GM21423 (cell line): ENCODE results near the gene HPS4.

Source experiments
- ATAC-seq: cut with Tn5 transposase; IDR thresholded peaks from one replicate; pipeline ENCODE4 v1.9.1; 2021; ENCODE audit warnings: mild to moderate bottlenecking, moderate library complexity; ENCODE audit not compliant: unreplicated experiment

The HPS4 gene

DNA sequence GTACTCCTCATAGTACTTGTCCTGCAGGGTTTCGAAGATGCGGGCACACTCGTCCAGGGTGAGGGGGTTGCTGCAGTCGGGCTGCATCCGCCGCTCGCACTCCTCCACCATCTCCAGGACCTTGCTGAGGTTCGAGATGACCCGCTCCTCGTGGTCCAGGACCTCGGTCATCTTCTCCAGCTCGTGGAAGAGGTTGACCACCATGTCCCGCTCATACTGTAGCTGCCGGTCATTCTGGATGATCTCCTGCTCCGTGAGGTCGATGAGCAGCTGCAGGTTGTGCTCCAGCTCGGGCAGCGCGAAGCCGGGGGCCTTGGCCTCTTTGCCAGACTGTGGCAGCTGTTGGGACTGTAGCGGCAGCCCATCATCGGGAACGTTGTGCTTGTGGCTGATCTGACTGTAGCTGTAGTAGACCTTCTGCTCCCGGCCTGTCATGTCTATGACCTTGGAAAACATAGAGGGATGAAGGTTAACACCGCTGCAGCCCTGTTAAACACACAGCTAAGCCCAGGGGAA, 15.7 kb upstream of the HPS4 start:
- ATAC-seq: no peak

DNA sequence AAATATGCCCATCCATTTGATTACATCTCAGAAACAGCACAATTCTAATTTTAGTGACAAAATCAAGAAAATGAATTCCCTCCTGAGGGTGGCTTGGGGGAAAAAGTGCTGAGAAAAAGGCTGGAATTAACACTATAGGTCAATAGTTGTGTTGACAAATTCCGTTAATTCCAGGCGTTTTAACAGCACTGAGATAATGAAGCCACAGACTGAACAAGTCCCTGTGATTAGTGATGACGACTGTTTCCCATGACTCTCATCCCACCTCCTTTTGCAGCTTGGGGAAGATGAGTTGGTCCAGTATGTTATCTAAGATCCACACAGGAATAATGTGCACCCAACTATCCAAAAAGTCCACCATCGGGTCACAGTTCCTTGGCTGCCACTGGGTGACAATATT, 12.9 kb upstream of the HPS4 start:
- ATAC-seq: no peak

DNA sequence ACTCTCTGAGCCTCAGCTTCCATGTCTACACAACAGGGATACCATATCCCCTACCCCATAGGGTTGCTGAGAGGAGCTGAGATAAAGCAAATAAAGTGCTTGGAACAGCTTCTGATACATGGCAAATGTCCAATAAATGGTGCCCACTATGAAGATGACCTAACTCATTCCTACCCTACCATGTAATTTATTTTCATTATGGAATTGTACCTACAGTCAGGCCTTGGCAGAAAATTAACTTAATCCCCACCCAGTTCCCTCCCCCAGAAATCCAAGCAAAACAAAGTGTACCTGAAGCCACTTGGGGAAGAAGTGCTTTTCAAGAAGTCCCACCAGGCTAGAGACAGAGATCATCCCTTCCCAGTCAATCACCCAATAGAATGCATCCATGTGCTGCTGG, 10.9 kb upstream of the HPS4 start:
- ATAC-seq: no peak

DNA sequence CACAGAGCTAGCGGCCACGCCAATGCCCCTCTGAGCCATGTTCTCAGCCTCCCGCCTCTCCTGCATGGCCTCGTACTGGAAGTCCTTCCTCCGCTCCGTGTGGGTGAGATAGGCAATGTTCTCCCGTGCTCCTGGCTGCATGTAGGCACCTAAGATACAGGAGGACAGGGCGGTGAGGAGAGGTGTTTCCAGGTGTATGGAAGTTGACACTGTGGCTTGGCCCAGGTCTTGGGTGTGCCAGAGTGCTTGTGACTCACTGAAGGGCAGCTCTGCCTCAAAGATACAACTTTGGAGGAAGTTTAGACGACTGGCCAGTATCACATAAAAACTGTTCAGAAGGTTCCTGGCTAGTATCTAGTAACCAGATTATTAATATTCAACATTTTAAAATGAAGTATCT, 8.6 kb upstream of the HPS4 start:
- ATAC-seq: no peak

DNA sequence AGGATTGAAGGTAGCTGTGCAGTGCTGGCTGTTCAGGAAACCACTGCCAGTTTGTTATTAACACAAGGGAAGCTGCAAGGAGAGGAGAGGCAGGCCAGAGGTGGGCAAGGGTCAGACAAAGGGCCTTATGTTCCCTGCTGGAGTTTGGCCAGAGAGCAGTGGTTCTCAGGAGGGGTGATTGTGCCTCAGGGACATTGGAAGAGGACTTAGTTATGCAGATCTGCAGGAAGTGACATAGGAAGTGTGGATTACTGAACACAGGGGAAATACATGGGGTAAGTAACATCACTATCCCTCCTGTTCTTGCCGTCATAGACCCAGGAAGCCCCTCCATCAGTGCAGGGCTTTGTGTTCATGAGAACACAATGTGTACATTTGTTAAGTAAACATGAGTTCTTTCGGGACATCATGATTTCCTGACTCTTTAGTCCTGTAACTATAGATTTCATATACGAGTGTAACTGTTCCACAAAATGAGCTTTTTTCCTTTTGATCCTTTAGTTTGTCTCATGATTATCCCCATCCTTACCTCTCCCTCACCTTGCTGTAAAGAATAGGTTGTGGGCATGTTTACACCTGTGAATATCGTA, 6.0 kb upstream of the HPS4 start:
- ATAC-seq: no peak

DNA sequence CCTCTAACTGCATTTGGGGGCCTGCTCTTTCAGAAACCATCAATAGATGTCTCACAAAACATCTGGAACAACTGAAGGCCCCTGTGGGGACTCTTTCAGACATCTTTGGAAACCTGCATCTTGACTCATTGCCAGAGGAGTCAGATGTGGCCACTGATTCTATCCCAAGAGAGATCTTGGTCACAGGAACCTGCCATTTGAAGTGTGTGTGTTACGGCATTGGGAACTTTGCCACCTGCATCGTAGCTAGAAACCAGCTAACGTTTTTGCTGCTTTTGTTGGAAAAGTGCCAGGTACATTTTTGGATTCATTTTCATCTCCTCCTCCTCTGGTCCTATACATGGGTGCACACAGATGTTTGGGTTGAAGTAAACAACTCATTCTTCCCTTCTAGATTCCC, 4.4 kb upstream of the HPS4 start:
- no peak for ATAC-seq

DNA sequence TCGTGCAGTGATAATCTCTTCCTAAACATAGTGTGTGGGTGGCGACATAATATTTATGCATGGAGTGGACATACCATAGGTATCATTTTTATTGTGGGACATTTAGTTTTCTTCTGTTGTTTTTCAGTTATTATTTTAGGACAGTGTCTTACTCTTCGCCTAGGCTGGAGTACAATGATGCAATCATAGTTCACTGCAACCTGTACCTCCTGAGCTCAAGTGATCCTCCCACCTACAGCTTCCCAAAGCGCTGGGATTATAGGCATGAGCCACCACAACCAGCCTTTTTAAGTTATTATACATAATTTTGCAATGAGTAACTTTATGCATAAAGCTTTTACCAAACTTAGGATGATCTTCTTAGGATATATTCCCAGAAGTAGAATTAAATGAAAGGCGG, 2.8 kb upstream of the HPS4 start:
- no peak for ATAC-seq

DNA sequence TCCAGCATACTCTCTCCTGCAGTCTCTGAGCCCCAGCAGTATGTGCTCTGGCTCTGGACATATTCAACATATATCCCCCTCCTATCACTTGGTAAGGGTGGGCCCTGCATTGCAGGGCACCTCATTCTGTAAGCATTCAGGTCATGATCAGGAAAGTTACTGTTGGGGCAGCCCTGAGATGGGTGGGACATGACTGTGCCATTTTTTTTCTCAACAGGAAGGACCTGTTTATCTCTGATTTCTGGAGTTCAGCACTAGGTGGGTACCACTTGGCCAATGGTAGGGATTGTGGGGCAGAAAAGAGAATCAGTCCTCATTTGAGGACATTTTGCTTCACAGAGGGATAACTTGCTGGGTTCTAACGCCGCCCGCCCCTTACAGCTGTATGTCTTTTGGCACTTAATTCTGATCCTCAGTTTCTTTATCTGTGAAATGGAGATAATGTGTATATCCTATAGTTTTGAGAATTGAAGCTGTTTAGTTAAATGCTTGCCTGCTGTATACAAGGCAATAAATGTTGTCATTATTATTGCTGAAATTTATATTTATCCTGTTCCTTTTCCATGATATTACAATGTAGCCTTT, 2.3 kb upstream of the HPS4 start:
- ATAC-seq: no peak

DNA sequence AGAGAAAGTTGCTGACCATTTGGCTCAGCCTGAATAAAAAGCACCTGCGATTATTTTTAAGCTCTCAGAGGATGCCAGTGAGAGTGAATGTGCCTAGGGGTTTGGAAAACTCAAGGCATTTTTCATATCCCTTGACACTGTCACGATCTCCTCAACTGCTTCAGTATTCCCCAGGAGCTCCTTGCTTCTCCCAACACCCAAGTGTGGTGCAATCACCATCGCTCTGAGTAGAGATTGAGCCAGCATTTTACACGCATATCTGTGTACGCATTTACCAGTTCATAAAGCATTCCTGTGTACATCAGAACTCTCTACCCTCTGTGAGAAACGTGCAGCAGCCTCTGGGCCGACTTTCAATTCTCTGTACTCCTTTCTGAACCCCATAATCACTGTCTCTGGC, 1.4 kb upstream of the HPS4 start:
- ATAC-seq: no peak

DNA sequence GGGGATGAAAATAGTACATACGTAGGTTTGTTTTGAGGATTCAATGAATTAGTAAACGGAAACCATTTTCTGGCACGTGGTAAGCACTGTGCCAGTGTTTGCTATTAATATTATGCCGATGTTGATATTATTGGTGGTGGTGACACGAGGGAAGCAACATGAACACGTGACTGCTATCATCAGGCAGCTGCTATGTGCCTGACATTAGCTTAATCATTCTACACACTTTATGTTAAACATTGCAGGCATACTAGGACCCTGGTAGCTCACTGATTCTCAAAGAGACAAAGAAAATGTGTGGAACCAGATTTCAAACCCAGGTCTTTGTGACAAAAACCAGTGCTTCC, 750 bp upstream of the HPS4 start:
- ATAC-seq: no peak

DNA sequence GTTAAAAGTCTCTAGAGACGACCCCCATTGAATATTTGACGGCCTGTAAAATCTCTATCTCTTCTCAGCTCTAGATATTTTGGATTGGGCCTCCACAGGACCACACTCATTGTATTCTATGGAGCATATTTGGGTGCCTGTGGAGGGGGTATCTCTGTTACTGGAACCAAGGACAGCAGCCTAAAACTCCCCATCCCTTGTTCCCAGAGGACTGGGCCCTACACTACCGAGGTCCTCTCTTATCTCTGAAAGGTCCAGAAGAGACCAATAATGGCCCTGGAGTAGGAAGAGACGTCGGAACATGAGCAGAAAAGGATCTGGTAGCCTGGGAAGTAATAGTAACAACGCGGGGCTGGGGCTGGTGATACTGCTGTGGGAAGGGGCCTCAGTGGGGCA, 542 bp downstream of the HPS4 start:
- ATAC-seq: peak; percentile 2

DNA sequence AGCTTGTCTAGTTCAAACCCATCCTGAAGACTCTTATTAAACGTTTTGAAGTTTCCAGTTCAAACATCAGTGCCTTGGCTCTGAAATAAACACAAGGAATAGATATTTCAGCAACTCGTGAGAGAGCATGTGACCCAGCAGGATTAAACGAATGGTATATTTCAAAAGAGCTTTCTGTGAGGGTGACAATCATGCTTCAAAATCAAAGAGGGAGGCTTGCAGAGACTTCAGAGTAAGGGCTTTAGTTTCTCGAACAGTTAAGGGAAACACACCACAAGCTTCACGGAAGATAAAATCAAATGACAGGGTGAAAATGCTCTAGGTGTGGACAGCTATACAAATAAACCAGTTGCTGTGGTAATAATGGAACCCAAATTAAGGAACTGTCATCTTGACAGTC, 1.4 kb downstream of the HPS4 start:
- ATAC-seq: no peak

DNA sequence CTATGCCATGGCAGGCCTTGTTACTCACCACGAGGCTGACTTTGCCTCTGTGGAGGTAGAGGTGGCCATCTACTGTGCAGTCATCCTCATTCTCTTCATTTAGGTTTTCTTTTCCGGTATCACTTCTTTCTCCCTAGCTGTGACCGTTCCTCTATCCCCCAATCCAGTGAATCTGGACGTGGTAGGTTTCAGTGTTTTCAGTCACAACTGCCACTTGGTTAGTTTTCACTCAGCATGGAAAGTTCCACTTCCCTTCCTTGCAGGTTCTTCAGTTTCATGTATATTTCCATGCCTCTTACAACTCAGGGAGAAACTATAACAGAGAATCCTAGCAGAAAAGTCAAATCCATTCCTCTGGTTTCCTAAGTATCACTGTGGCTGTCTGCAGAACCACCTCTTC, 1.9 kb downstream of the HPS4 start:
- no peak for ATAC-seq

DNA sequence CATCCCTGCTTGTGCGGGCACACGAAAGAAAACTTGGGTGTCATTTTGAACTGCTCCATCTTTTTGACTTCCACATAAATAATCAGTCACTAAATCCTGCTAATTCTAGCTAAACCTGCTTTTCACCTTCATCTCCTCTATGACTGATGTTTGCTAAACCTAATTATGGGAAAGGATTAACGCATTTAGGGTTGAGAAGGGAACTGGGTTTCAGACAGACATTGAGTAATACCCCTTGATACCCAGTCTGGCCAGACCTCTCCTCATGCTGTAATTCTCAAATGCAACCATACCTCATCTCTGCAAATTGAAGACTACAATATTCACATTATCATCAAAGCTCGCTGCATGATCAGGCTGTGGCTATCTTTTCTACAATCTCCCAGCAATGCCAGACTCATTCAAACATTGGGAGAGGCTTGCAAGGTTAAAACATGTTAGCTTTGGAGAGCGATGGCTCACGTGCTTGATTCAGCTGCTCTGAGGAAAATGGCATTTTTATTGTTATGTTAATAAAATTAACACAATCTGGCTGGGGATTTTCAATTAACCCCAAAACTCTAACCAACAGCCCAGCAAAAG, 2.4 kb downstream of the HPS4 start:
- ATAC-seq: no peak

DNA sequence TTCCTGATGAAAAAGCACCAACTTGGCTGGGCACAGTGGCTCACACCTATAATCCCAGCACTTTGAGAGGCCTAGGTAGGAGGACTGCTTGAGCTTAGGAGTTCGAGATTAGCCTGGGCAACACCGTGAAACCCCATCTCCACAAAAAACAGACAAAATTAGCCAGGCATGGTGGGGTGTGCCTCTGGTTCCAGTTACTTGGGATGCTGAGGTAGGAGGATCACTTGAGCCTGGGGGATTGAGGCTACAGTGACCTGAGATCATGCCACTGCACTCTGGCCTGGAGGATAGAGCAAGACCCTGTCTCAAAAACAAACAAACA, 3.0 kb downstream of the HPS4 start:
- ATAC-seq: no peak

DNA sequence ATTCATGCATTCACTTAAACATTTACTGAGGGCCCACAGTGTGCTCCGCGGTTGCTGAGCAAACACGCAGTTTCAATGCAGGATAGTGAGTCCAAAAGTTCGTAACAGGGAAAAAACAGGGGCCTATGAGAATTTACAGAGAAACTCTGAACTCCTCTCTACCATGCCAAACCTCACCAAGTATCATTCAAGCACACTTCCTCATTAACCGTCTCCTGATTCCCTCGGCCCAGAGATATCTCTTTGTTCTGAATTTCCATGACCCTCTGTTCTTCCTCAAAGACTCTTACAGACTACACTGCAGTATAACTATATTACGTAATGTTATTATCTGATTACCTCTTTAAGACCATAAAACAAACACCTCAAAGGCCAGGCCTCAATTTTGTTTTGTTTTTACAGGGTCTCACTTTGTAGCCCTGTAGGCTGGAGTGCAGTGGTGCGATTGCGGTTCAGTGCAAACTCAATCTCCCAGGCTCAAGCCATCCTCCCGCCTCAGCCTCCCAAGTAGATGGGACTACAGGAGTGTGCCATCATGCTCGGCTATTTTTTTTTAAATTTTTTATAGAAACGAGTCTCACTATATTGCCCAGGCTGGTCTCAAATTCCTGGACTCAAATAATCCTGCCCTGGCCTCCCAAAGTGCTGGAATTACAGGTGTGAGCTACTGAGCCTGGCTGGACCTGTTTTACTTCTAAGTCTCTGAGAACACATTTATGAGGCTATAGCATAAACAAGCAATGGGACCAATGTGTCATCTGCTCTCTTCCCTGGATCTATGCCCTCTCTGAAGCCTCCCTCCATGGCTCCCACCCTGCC, 3.6 kb downstream of the HPS4 start:
- no peak for ATAC-seq

DNA sequence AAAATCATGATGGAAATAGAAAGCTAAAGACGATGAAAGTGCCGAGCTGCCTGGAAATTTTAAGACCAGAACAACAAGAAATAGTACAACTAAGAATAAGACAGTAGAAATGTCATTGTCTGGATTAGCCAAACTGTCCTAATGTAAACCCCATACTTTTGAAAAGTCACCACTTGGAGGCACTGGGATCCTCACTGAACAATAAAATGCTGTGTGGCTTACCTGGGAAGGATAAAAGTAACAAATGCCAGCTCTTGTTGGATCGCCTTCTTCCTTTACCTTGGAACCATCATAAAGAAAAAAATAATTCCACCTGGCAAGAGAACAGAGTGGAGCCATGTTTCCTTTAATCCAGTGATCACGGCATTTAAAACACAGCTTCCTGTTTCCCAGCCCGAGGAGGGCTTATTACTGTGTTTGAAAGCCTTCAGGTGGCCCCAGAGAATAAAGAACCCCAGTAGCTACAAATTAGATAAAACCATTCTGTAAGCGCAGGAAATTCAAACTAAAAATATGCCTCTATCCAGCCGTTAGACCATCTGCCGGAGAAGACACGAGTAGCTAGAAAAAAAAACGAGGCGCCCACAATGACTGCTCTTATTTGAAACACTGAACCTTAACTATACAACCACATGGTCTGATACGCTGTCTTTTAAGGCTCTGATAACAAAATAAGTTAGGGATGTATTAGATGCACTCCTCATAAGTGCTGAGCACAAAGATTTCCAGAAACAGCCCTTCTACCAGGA, 4.4 kb downstream of the HPS4 start:
- no peak for ATAC-seq

DNA sequence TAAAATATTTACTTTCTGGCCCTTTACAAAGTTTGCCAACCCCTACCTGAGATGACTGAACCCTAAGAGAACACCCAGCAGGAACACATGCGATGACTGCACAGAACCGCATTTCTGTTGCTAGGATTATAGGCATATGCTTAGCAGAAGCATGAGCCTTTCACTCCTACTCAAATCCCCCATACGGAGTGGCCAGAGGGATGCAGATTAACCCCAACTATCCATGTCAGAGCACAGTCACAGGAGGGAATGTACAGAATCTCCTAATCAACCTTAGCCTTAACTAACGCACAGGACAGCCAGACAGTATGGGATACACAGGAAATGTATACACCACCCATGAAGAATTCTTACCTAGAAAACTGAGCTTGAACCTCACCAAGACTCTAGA, 6.2 kb downstream of the HPS4 start:
- ATAC-seq: no peak

DNA sequence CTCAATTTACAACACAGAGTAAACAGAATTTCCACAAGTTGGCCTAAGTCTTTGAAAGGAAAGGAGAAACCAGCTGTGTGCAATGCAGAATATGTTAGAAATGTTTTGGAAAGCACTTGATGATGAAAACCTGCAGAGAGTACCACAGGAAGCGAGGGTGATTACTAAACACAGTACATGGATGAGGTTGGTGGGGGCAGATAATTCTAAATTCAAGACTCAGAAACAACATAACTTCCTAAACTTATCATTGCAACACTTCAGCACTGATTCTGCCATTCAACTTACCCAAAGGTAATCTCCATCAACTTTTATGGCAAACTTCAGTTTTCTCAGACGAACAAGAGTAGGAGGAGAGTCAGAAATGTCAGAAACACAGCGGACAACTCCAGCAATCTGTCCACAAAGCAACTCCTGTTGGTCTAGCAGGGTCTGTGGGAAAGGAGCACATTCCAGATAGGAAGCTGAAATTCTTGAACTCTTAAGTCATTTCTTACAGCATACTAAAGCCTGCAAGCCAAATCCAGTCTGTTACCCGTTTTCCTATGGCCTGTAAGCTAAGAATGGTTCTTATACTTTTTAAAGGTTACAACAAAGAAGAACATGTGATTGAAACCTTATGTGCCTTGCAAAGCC, 6.8 kb downstream of the HPS4 start:
- no peak for ATAC-seq

DNA sequence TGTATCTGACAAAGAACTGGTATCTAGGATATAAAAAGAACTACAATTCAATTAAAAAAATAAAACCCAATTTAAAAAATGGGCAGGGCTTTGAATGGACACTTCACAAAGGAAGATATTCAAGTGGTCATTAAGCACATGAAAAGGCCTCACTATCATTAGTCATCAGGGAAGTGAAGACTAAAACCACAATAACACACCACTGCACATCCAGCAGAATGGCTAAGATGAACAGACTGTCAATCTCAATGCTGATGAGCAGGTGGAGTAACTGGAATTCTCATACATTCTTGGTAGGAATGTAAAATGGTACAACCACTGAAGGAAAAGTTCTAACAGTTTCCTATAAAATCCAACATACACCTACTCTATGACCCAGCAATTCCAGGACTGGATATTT, 8.9 kb downstream of the HPS4 start:
- ATAC-seq: no peak

DNA sequence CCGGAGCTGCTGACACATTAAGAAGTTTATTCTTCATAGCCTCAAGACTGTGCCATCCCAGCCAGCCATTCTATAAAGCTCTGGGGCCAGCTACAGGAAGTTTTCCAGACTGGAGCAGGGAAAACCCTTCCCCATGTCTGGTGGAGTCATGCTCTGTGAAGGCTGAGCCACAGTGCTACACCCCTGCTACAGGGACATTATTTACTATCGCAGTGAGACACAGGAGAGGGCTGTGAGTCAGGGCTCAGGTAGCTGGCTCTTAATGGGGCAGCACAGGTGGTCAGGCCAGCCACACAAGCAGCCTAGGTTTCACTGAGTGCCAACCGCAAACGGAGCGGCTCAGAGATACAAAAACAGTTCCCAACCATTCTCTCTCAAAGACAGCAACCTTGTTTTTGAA, 12.1 kb downstream of the HPS4 start:
- no peak for ATAC-seq
